Astrocyte of the hippocampus (primary cell): Measurements from ENCODE around the gene ACSF3.

ENCODE experiments used
- DNase-seq: peaks from one replicate; pipeline ENCODE4 v3.0.0; 2011; ENCODE audit warnings: low read depth, low spot score

Gene ACSF3

DNA sequence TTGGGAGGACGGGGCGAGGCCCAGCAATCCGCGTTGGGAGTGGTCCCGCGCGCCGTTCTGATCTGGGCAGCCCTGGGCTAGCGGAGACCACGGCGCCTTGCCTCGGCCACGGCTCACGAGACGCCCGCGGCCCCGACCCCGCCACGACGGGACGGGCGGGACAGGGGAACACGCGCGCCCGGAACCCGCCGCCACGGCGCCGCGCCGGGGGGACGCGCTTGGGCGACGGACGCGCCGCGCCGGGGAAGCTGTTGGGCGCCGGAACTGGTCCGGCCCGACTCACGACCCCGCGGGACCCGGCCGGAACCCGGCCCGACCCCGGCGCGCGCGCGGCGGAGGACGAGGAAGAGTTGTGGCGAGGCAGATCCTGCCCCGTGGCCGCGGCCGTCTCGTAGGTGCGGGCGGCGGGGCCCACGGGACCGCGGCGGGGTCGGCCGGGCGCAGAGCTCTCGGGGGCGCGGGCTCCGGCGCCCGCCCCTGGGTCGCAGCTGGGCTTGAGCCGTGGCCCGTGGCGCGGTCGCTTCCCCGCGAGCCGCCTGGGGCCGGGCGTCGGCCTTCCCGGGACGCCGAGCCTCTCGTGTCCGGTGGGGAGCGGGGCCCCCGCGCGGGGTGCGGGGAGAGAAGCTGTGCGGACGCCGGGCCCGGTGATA is at the start of gene ACSF3:
Gene ACSF3, plus strand, starts transcription at position 251 of the 650 bp plus-strand sequence. CDS start 6,830 bp downstream, outside the sequence.
- peak; percentile 83 for DNase-seq

GRCh38 chr16:89044418-89045180 is 49.1 kb upstream of the ACSF3 start:
- DNase-seq = no peak

DNA sequence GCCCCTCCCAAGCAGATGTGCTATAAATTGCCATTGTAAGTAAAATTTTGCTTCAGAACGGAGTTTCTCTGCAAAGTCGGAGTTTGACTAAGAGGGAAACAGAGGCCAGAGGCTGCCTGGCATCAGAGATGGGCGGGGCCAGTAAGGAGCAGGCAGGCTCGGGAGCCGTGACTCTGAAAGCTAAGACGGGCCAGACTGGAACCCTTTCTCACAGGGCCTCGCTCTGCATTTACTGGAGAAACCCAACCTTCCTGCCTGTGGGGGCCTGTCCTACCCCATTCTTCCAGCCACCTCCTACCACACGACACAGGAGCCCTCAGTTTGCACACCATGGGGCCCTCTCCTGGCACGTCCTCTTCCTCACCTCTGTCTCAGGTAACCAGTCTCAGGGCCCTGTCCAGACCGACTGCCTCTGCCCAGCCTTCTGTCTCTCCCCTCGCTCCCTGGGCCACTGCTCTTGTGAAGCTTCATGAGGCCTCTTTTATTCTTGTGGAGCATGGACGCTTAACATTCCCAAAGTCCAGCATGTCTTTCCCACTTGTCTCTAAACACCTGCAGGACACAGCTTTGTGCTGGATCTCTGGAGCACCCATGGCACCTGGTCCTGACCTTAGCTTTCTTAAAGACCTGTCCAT is 48.4 kb upstream of the ACSF3 start:
- no peak for DNase-seq

DNA sequence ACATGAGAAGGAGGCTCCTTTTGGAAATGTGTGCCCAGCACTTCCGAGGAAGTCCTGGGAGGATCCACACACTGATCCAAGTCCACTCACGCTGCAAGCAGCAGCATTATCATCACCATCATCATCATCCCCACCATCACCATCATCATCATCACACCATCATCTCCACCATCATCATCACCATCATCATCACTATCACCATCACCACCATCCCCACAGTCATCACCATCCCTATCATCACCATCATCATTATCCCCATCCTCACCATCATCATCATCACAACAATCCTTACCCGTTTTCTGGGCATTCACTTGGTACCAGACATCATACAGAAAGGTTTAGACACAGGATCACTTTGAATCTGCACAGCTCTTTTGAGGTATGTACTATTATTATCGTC is 47.8 kb upstream of the ACSF3 start:
- DNase-seq = no peak

- DNase-seq = no peak
Measured at GRCh38 chr16:89046491-89046890, 47.2 kb upstream of the ACSF3 start.

- no peak for DNase-seq
Measured at GRCh38 chr16:89047331-89048089, 46.1 kb upstream of the ACSF3 start.

GRCh38 chr16:89048090-89048725 is 45.4 kb upstream of the ACSF3 start:
- DNase-seq = no peak

- DNase-seq = no peak
Measured at GRCh38 chr16:89048871-89049422, 44.7 kb upstream of the ACSF3 start.

DNA sequence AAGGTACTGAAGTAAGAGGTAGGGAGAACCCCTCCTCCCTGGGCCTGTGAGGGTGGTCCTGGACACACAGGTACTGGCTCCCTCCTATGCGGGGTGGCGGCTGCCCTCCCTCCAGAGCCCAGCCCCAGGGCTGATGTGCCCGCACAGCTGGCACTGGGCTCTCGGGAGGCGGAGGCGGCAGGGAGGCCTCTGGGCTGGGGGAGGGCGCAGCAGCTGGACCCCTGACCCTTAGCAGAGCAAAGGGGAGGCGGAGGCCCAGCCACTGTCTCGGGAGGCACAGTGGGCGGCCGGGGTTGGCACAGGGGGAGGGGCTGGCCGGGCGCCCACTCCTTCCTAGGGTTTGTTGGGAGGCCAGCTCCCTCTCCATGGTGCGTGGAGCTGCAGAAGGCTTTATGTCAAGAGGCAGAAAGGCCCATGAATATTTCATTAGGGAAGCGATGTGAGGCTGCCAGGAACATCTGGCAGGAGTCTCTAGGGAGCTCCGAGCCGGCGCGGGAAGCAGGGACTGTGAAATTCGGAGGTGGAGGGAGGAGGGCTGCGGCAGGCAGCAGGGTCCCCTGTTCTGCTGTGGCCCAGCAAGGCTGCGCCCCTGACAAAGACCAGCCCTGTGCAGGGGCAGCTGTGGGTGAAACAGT is 44.1 kb upstream of the ACSF3 start:
- DNase-seq = peak; percentile 16

DNA sequence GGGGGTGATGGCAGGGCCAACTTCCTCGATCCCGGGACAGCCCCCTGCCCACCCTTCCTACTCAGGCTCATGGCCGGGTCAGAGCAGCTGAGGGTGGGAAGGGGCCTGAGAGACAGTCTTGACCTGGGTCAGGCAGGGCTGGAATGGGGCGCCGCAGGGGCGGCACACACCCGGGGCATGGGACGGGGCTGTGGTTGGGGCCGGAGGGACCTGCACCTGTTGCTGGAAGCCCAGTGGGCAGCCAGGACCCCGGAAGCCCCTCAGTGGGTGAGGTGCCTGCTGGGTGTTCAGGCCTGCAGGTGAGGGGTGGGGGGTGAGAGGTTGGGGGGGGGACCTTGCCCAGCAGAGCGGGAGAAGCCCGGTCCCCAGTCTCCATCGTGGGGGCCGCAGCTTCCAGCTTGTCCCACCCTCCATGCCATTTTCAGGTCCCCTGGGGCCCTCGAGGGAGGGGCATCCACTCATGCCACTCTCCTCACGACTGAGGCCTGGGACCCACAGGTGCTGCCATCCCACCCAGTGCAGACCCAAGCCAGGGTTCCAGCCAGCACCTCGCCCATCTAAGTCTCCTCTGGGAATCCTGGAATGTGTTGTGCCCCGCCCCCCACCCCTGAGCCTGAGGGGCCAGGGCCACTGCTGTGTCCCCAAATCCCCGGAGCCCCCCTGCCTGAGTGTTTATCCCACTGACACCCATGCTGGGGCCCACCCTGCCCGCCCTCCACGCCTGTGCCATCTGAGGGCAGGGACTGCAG is 43.4 kb upstream of the ACSF3 start:
- DNase-seq = no peak

GRCh38 chr16:89050868-89051311 is 42.8 kb upstream of the ACSF3 start:
- DNase-seq = no peak

DNA sequence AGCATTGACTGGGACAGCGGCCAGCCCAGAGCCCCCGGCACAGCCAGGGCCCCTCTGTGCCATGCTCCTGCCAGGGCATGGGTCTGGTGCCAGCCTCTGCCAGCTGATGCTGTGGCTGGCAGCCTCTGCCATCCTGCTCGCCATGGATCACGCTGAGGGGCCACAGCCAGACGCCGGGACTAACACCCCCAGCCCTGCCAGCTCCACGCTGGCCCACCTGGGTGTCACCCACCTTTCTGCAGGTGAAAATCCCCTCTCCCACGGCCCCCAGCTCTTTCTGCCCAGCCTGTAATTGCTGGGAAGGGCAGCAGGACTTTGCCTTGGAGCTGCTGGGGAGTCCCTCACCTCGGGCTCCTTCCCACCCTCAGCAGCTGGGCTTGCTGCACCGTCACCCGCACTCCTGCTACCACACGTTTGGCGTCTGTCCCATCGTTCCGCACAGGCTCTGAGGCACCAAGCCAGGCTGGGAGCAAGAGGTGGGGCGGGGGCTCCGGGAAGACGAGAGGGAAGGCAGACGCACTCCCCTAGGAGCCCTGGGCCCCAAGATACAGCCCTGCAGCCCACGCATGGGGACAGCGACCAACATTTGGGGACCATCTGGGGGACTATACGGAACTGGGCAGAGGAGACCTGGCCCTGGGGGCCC is 42.0 kb upstream of the ACSF3 start:
- peak; percentile 18 for DNase-seq

DNA sequence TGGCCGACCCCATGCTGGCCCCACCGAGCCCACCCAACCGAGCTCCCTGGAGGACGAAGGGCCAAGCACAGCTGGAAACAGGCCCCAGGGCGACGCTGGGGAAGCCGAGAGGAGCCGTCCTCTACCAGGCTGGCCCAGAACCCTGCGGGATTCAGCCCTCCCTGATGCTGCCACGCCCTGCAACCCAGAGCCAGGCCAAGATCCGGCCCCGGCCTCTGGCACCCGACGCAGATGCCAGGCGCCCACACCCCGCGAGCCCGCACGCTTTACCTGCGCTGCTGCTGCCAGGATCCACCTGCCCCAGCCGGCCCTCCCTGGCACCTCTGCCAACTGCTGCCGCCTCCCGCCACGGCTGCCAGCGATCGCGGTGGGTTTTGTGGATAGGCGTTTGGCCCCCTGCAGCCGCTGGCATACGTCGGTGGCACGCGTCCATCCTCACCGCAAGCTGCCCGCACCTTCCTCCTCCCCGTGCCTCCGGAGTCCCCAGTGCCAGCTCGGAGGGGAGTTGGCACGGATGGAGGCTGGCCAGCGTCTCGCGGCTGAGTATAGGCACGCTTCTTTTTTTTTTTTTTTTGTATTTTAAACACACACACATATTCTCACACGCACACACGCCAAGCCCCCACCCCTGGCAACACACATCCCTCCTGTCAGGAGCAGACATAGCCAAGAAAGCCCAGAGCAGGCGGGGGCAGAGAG is 41.3 kb upstream of the ACSF3 start:
- no peak for DNase-seq

GRCh38 chr16:89052890-89053724 is 40.5 kb upstream of the ACSF3 start:
- peak; percentile 51 for DNase-seq

GRCh38 chr16:89053725-89054029 is 40.0 kb upstream of the ACSF3 start:
- DNase-seq = no peak

DNA sequence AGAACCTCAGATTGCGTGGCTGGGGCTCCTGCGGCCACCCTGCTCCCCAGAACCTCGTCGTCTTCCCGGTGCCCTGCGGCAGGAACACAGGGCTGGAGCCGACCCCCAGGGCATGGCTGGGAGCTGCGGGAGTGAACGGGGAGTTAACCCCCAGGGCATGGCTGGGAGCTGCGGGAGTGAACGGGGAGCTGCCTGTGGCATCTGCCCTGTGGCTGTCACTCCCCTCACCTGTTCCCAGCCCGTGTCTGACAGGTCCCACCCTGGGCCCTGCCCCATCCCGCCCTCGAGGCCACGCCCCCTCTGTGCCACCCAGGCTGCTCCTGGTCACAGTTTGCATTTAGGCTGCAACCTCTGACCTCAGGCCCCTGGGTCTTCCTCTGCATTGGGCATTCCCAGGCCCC is 39.4 kb upstream of the ACSF3 start:
- DNase-seq = no peak

- DNase-seq = no peak
Measured at GRCh38 chr16:89054714-89055113, 38.9 kb upstream of the ACSF3 start.

- no peak for DNase-seq
Measured at GRCh38 chr16:89055313-89055712, 38.3 kb upstream of the ACSF3 start.
